Stimulated activated CD4-positive, alpha-beta T cell treated with anti-CD3 and anti-CD28 coated beads, Interleukin-2, amount 100 ng/mL, for 48 hours (primary cell): Measurements from ENCODE around the gene DOCK10.

ENCODE experiments used
- DNase-seq, 2 donors: peaks; one replicate each; pipeline ENCODE4 v3.0.0-alpha.2; 2020

Gene DOCK10

DNA sequence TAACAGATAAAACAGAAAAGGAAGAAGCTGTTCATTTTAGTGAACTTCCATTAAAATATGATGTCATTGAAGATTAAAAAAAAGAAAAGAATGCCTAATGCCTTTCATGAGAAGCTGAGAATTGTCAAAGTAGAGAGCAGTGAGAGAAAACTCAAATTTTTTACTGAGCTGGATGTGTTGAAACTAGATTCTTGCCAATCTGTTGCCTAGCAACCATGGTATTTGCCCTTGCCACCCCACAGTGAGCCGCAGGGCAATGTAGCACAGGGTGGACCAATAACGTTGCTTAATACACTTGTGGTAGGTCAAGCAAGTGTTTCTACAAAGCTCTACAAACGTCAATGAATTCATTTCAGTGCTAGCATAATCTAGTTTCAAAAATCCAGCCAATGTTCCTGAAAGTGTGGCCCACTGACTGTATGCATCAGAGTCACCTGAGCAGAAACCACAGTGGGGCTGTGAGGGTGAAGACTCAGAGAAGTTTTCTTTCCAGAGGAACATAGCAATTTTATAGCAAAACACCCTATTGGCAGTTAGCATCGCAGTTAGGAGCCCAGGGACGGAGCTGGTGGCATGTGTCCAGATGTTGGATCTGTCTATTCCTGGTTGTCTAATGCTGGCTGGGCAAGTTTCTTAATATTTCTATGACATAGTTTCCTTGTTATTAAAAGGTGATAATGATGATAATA is 132.2 kb downstream of the DOCK10 start:
- DNase-seq = no peak

DNA sequence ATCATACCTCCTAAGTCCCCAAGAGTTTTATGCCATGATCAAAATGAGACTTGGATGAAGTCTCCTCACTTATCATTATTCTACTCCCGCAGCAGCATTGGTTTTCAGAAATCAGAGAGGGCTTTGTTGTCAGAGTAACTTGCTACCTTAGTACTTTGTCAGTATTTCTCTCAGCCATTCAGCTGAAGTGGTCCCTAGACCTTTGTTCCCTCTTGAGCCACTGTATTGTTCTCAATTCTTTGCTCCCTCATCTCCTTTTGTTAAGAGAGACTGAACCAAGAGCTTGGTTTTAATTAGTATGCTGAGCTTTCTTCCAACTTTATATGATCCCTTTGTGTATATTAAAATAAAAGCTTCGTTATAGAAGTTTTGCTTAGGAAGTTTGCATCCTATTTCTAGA is 133.4 kb downstream of the DOCK10 start:
- DNase-seq = no peak

GRCh38 chr2:224904381-224904780 is 137.9 kb downstream of the DOCK10 start:
- no peak for DNase-seq

- no peak for DNase-seq
Observed at GRCh38 chr2:224903621-224904020, 138.6 kb downstream of the DOCK10 start.

- no peak for DNase-seq
Observed at GRCh38 chr2:224901121-224901676, 141.1 kb downstream of the DOCK10 start.

- no peak for DNase-seq
Observed at GRCh38 chr2:224895377-224895776, 146.9 kb downstream of the DOCK10 start.

- DNase-seq = no peak
Observed at GRCh38 chr2:224894356-224894755, 147.9 kb downstream of the DOCK10 start.

DNA sequence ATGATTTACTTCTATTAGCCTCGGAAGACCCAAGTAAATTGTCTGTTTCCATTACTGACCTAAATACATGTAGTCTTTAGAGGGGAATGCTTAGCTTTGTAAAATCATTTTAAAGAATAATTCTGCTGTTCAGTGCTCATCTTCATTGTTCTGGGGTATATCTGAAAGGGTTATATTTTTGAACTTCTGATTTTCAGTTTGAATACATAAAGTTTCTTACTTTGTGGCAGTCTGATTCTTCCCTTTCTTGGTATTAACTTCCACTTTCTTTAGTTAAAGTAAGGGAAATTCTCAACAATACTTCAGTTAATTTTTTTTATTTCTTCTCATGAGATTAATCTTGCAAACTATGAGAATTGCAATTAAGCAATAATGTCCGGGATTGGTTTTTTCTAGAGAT is 148.4 kb downstream of the DOCK10 start:
- no peak for DNase-seq

GRCh38 chr2:224892574-224893204 is 149.6 kb downstream of the DOCK10 start:
- no peak for DNase-seq

DNA sequence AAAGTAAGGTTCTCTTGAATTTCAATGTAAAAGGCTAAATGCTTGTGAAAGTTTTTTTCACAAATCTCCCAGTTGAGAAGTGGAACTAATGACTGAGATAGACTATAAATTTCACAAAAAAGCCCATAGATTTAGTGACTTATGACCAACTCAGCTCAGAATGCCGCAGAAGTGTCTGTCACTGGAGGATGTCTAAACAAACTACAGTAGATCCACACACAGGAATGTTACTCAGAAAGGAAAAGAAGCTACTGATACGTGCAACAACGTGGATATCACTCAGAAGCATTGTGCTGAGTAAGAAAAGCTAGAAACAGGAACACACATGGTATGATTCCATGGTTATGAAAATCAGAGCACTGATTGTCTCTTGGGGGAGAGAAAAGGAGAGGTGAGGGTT is 151.9 kb downstream of the DOCK10 start:
- DNase-seq = no peak

DNA sequence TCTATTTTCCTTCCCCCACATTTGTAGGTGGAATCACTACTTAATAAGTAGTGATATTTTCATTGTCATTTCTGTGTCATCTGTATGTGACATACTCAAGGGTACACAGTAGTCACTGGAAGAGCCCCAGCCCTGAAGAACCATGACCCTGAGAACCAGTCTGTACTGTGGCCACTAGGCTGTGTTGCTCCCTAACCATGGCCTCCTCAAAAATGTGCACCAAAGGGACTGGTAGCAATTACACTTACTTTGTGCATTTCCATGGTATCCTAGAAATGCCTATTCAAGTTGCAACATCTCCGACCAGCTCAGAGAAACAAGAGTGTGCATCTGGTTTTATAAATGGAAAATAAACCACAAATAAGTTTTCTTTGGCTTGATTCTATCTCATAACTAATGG is 155.1 kb downstream of the DOCK10 start:
- no peak for DNase-seq

- DNase-seq = no peak
Observed at GRCh38 chr2:224885836-224886547, 156.3 kb downstream of the DOCK10 start.

DNA sequence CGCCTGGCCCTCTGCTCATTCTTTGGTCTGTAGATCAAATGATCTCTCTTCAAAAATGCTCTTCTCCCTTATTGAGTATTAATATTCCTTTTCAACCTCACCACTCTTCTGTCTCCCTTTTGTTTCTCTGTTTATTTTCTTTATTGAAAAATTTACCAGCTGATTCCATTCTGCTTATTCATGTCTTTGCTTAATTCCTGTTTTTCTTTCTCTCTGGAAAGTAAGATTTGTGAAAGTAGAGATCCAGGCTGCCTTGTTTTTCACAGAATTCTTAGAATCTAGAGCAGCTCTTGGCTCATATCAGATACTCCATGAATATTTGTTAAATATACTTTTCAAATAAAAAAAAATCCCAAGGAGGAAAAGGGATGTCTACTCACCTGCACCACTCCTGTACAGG is 157.0 kb downstream of the DOCK10 start:
- DNase-seq = no peak

DNA sequence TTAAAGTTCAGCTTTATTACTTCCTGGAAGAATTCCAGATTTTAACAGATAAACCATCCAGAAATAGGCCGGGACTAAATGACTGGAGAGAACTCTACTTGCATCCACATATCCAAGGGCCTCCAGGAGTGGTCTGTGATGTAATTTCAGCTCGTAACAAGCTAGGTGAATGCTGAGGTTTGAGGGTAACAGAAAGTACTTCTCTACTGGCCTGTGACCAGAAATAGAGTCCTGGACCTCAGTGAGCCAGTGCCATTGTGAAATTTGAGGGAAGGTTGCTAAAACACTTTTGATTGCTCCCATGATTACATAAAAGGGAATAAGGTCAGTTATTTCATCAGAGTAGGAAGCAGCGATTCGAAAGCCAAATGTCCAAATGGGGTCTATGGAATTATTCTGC is 158.1 kb downstream of the DOCK10 start:
- no peak for DNase-seq

GRCh38 chr2:224883700-224884099 is 158.6 kb downstream of the DOCK10 start:
- no peak for DNase-seq

DNA sequence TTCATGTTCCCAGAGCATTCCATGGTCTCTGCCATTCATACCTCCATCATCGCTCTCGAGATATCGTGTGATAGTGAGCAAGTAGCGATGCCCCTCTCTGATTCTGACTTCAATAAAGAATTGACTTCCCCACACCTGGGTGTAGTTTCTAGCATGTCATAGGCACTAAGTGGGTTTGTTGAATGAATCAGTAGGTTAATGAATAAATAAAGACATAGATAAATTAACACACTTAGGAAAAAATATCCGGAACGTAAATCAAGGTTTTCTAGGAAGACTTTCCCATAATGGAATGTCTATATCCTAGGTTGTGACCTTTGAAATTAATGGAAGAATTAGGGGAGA is 159.1 kb downstream of the DOCK10 start:
- DNase-seq = no peak

GRCh38 chr2:224882291-224883171 is 159.7 kb downstream of the DOCK10 start:
- DNase-seq = no peak

DNA sequence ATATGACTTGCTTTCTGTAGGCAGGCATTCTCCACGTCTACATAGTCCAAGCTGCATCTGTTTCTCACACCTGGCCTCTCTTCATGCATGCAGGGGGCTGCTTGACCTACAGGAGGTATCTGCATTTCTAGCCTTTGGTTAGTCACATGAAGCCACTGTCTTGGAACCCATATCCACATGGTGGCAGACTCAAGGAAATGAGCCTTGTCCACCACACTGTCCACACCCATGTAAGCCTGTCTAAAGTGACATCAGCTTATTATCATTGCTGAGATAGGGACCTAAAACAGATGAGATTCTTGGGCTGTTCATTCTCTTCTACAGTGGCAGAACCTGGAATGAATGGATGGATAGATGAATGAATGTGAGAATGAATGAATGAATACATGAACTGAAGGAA is 160.4 kb downstream of the DOCK10 start:
- DNase-seq = no peak

GRCh38 chr2:224876522-224876921 is 165.7 kb downstream of the DOCK10 start:
- DNase-seq = no peak

GRCh38 chr2:224875841-224876240 is 166.4 kb downstream of the DOCK10 start:
- no peak for DNase-seq

DNA sequence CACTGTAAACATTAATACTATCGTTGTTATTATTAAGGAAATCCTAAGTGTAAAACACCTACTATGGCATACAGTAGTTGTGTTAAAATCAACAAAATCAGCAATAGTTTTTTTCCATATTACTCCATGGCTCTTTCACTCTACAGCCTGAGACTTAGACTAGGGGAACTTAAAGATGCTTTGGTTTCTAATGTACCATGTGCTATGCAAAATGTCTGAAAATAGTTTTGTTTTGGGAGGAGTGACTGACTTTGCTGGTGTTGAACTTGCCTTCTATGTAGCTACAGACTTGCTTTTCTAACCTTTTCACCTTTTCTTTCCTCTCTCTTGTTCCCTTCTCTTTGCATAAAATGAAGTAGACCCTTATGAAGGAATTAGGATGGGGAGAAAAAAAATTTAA is 167.1 kb downstream of the DOCK10 start:
- no peak for DNase-seq

- no peak for DNase-seq
Observed at GRCh38 chr2:224871813-224872212, 170.5 kb downstream of the DOCK10 start.

- DNase-seq = no peak
Observed at GRCh38 chr2:224870341-224870740, 171.9 kb downstream of the DOCK10 start.
